Measurements from ENCODE around the gene CTAGE6.
"Not testable (repeated sequence)": the region's sequence is repeated elsewhere in the genome, so short reads cannot be mapped to it uniquely, and the experiment has no call there.

CTAGE6 gene

GRCh38 chr7:143714581-143715454 lies 42.7 kb downstream of the CTAGE6 start:
- DNase-seq (ENCODE audit: low spot score), result not testable (repeated sequence)

GRCh38 chr7:143712381-143712780 lies 45.1 kb downstream of the CTAGE6 start:
- not testable (repeated sequence) for DNase-seq (ENCODE audit: low spot score)

- DNase-seq (ENCODE audit: low spot score), result not testable (repeated sequence)
Observed at GRCh38 chr7:143711727-143712324, 45.7 kb downstream of the CTAGE6 start.

- DNase-seq (ENCODE audit: low spot score), result not testable (repeated sequence)
Observed at GRCh38 chr7:143709895-143710294, 47.6 kb downstream of the CTAGE6 start.
